Adipocyte (in vitro differentiated cells): Measurements from ENCODE around the gene C17orf113.
"Not testable (repeated sequence)": the region's sequence is repeated elsewhere in the genome, so short reads cannot be mapped to it uniquely, and the experiment has no call there.

ENCODE experiments used
- DNase-seq: peaks from one replicate; pipeline ENCODE4 v3.0.0-alpha.2; 2015; ENCODE audit warnings: low read depth
- H3K27me3 ChIP-seq: replicated peaks from 2 replicates; pipeline ENCODE4 v1.7.0; 2013; ENCODE audit warnings: mild to moderate bottlenecking, low read length, moderate library complexity; ENCODE audit not compliant: control insufficient read depth, insufficient read depth
- H3K36me3 ChIP-seq: 2 replicates; pipeline ENCODE4 v1.7.0; 2013; ENCODE audit warnings: low read length, mild to moderate bottlenecking, moderate library complexity; ENCODE audit not compliant: control insufficient read depth, insufficient read depth, severe bottlenecking
- H3K4me1 ChIP-seq: 2 replicates; pipeline ENCODE4 v1.7.0; 2013; ENCODE audit warnings: mild to moderate bottlenecking, low read length, moderate library complexity; ENCODE audit not compliant: control insufficient read depth, insufficient read depth
- H3K4me3 ChIP-seq: 2 replicates; pipeline ENCODE4 v1.7.0; 2013; ENCODE audit warnings: mild to moderate bottlenecking, low read length, moderate library complexity
- H3K9ac ChIP-seq: 2 replicates; pipeline ENCODE4 v1.7.0; 2013; ENCODE audit warnings: mild to moderate bottlenecking, low read length, moderate library complexity
- H3K9me3 ChIP-seq: 2 replicates; pipeline ENCODE4 v1.7.0; 2013; ENCODE audit warnings: mild to moderate bottlenecking, low read length, moderate library complexity; ENCODE audit not compliant: control insufficient read depth

C17orf113 gene

DNA sequence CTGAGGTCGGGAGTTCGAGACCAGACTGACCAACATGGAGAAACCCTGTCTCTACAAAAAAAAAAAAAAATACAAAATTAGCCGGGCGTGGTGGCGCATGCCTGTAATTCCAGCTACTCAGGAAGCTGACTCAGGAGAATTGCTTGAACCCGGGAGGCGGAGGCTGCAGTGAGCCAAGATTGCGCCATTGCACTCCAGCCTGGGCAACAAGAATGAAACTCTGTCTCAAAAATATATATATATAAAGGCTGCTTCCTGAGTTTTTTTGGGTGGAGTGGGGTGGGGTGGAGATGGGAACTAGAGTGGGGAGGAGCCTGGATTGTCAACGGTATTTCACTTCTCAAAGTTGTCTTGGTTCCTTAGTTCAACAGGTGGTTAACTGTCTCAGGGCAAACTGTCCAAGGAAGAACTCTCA is 40.1 kb downstream of the C17orf113 start:
- not testable (repeated sequence) for H3K36me3 ChIP-seq, H3K27me3 ChIP-seq, DNase-seq, H3K9me3 ChIP-seq, H3K9ac ChIP-seq
- Histone ChIP-seq H3K4me1 (peaks cover 63% of the 10 kb centered on the region), H3K4me3 (peak overlapping the region; percentile 56)

DNA sequence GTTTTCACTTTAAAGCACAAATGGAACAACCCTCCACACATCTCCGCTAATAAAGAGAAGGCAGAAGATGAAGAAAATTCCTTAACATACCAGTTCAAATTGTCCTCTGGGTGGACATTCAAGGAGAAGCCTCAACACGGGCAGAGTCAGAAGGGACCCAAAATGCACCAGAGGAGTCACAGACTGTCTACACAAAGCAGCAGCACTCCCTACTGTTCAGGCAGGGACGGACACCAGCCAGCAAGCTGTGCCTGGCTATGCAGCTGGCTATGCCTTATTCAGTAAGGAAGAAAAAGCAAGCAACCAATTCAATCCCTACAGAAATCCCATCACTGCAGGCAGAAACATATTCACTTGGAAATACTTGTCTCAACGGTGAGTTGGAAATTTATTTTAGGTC is 41.2 kb downstream of the C17orf113 start:
- Histone ChIP-seq H3K4me1 (peaks cover 69% of the 10 kb centered on the region), H3K9ac (peak overlapping the region; percentile 39), H3K4me3 (no peak overlapping the region), H3K27me3 (no peaks in the 10 kb centered on the region), H3K9me3 (no peaks in the 10 kb centered on the region), H3K36me3 (no peaks in the 10 kb centered on the region)
- no peak for DNase-seq

- Histone ChIP-seq H3K4me3 (no peak overlapping the region), H3K36me3 (peaks cover 27% of the 10 kb centered on the region), H3K27me3 (no peaks in the 10 kb centered on the region), H3K9me3 (no peaks in the 10 kb centered on the region), H3K9ac (no peak overlapping the region), H3K4me1 (peaks cover 72% of the 10 kb centered on the region)
- DNase-seq: peak; percentile 47
Observed at GRCh38 chr17:42005166-42005565, 45.2 kb downstream of the C17orf113 start.

- Histone ChIP-seq H3K4me1 (peaks cover 61% of the 10 kb centered on the region), H3K36me3 (peaks cover 45% of the 10 kb centered on the region), H3K4me3 (no peak overlapping the region), H3K9me3 (no peaks in the 10 kb centered on the region), H3K27me3 (no peaks in the 10 kb centered on the region), H3K9ac (peak overlapping the region; percentile 42)
- peak; percentile 37 for DNase-seq
Observed at GRCh38 chr17:42002792-42003301, 47.6 kb downstream of the C17orf113 start.

DNA sequence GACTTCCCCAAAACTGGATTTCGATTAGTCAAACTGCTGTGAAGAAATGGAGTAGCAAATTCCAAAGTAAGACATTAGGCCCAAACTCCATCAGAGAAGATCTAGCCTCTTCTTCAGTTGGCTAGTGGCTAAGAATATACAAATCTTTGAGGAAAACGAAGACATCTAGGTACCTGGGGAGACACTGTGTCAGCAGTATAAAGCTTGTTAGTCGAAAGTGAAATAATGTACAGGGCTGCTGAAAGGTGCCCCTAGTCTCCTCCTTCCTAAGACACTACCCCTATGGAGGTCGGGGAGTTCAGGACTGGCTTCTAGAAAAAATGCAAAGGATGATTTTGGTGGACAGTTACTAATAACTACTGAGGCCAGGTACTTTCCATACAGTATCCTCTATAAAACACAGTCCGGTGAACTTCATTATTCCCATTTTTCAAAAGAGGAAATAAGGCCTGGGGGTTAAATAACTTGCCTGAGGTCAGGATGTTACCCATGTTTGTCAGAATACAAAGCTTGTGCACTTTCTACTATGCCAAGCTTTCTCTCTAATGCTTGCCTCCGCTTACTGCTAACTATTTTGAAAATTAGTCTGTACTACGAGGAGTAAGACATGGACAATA is 48.1 kb downstream of the C17orf113 start:
- peaks cover 58% of the 10 kb centered on the region for H3K4me1 ChIP-seq
- H3K9ac ChIP-seq: no peak overlapping the region
- H3K36me3 ChIP-seq: peaks cover 51% of the 10 kb centered on the region
- H3K9me3 ChIP-seq: no peaks in the 10 kb centered on the region
- no peak overlapping the region for H3K4me3 ChIP-seq
- no peak for DNase-seq
- H3K27me3 ChIP-seq: no peaks in the 10 kb centered on the region

GRCh38 chr17:42001729-42002128 is 48.7 kb downstream of the C17orf113 start:
- H3K9me3 ChIP-seq: no peaks in the 10 kb centered on the region
- H3K27me3 ChIP-seq: no peaks in the 10 kb centered on the region
- peaks cover 55% of the 10 kb centered on the region for H3K4me1 ChIP-seq
- H3K9ac ChIP-seq: no peak overlapping the region
- DNase-seq: no peak
- peaks cover 56% of the 10 kb centered on the region for H3K36me3 ChIP-seq
- no peak overlapping the region for H3K4me3 ChIP-seq

DNA sequence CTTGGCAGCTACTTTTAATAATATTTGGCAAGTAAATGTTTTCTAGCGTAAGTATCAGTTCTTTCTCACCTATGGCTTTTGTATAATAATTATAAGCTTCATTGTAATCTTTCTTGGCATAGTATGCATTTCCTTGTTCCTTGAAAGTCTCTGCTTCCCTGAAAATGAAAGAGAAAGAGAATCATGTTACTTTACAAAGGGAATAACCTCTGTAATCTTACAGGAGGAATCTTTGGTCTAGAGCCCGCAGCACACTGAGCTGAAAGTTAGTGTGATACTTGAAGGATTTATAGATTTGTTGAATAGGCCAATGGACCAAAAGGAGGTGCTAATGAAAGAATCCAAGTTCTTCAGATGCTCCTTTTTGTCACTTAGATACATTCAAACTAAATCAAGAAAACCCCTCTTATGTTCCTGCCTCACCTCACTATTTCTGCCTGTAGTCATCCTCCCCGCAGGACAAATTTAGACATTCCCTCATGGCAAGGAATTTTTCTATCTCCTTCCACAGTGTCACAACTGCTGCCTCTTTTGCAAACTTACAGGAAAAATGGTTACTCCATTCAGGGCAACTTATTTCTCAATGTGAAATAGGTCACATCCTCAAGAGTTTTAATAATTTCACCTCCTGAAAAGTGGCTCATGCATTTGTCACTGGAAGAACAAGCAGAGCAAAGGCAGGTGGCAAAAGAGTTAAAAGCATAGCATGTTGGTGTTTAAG is 49.8 kb downstream of the C17orf113 start:
- peak overlapping the region; percentile 37 for H3K9ac ChIP-seq
- no peak for DNase-seq
- H3K4me1 ChIP-seq: peaks cover 61% of the 10 kb centered on the region
- peaks cover 68% of the 10 kb centered on the region for H3K36me3 ChIP-seq
- no peaks in the 10 kb centered on the region for H3K27me3 ChIP-seq
- no peaks in the 10 kb centered on the region for H3K9me3 ChIP-seq
- H3K4me3 ChIP-seq: no peak overlapping the region

DNA sequence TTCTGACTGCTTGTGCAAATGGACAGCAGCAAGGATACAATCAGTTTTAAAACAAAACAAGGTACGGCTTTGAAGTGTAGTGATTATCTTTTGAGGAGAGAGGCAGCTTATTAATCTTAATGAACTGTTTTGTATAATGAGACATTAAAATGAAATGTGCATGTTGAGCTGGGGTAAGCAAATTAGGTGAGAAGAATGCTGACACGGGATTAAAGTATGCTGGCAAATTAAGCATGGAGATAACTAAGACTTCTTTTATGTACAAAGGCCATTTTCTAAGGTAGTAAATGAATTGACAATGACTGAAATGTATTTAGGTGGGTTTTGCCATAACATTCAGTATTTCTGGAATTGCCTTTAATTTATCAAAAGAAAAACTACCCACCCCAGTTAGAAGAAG is 51.9 kb downstream of the C17orf113 start:
- DNase-seq: no peak
- peaks cover 43% of the 10 kb centered on the region for H3K4me1 ChIP-seq
- no peak overlapping the region for H3K9ac ChIP-seq
- no peak overlapping the region for H3K4me3 ChIP-seq
- H3K36me3 ChIP-seq: peaks cover 85% of the 10 kb centered on the region
- H3K27me3 ChIP-seq: no peaks in the 10 kb centered on the region
- no peaks in the 10 kb centered on the region for H3K9me3 ChIP-seq

DNA sequence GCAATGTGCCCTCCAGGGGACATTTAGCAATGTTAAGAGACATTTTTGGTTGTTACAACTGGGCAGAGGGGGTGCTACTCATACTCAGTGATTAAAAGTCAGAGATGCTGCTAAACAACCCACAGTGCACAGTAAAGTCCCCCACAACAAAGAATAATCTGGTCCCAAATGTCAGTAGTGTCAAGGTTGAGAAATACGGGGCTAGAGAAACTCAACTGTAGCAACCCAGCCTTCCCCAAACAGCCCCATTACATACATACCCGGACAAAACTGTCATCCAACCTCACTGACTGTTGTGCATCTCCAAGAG is 53.6 kb downstream of the C17orf113 start:
- H3K9me3 ChIP-seq: no peaks in the 10 kb centered on the region
- peaks cover 84% of the 10 kb centered on the region for H3K36me3 ChIP-seq
- H3K4me3 ChIP-seq: no peak overlapping the region
- H3K9ac ChIP-seq: no peak overlapping the region
- H3K4me1 ChIP-seq: peaks cover 33% of the 10 kb centered on the region
- DNase-seq: no peak
- H3K27me3 ChIP-seq: no peaks in the 10 kb centered on the region

- Histone ChIP-seq H3K4me1 (peaks cover 40% of the 10 kb centered on the region), H3K9ac (no peak overlapping the region), H3K4me3 (no peak overlapping the region), H3K27me3 (no peaks in the 10 kb centered on the region), H3K36me3 (peaks cover 92% of the 10 kb centered on the region), H3K9me3 (no peaks in the 10 kb centered on the region)
- DNase-seq: no peak
Observed at GRCh38 chr17:41992576-41992975, 57.8 kb downstream of the C17orf113 start.

- Histone ChIP-seq H3K4me1 (peaks cover 32% of the 10 kb centered on the region), H3K4me3 (no peak overlapping the region), H3K9ac (peak overlapping the region; percentile 39), H3K9me3 (no peaks in the 10 kb centered on the region), H3K36me3 (peaks cover 91% of the 10 kb centered on the region), H3K27me3 (no peaks in the 10 kb centered on the region)
- no peak for DNase-seq
Observed at GRCh38 chr17:41989702-41990419, 60.5 kb downstream of the C17orf113 start.
